ENCODE measurements around the gene GANC. TPM values are rescaled to one million over a fixed set of nuclear protein-coding genes. Genes with fewer than 3 reads are reported as not detected.

Gene GANC
- total RNA-seq, 1 donor from 2014 or later = 14.2 TPM

- no peak for DNase-seq (ENCODE audit: low read depth)
- no peaks in the 10 kb centered on the region for H3K36me3 ChIP-seq (ENCODE audit: control insufficient read depth, insufficient read depth, low read length)
- no peak for TF ChIP-seq CTCF (IDR thresholded peaks at IDR 0.05; ENCODE audit: insufficient read depth, low read length, poor library complexity, severe bottlenecking)
These were observed 65.5 kb downstream of the GANC start for GRCh38 chr15:42338500-42338899.

GRCh38 chr15:42343596-42344232, 70.7 kb downstream of the GANC start:
- no peak for TF ChIP-seq CTCF (IDR thresholded peaks at IDR 0.05; ENCODE audit: insufficient read depth, low read length, poor library complexity, severe bottlenecking)
- Histone ChIP-seq H3K36me3 (ENCODE audit: control insufficient read depth, insufficient read depth, low read length) (no peaks in the 10 kb centered on the region), H3K27me3 (ENCODE audit: control insufficient read depth, insufficient read depth, low read length) (no peaks in the 10 kb centered on the region), H3K4me3 (ENCODE audit: low read depth, low read length) (no peak overlapping the region)
- DNase-seq (ENCODE audit: low read depth) = no peak

More at GRCh38 chr15:42338500-42338899, 65.5 kb downstream of the GANC start:
- no peak overlapping the region for H3K4me3 ChIP-seq (ENCODE audit: low read depth, low read length)
- no peaks in the 10 kb centered on the region for H3K27me3 ChIP-seq (ENCODE audit: control insufficient read depth, insufficient read depth, low read length)

- no peak for TF ChIP-seq CTCF (IDR thresholded peaks at IDR 0.05; ENCODE audit: insufficient read depth, low read length, poor library complexity, severe bottlenecking)
These were observed 71.8 kb downstream of the GANC start for GRCh38 chr15:42344763-42345162.

GRCh38 chr15:42345504-42345903, 72.5 kb downstream of the GANC start:
- TF ChIP-seq CTCF (IDR thresholded peaks at IDR 0.05; ENCODE audit: insufficient read depth, low read length, poor library complexity, severe bottlenecking) = no peak
- H3K27me3 ChIP-seq (ENCODE audit: control insufficient read depth, insufficient read depth, low read length) = no peaks in the 10 kb centered on the region
- no peak for DNase-seq (ENCODE audit: low read depth)
- no peaks in the 10 kb centered on the region for H3K36me3 ChIP-seq (ENCODE audit: control insufficient read depth, insufficient read depth, low read length)
- no peak overlapping the region for H3K4me3 ChIP-seq (ENCODE audit: low read depth, low read length)

More at GRCh38 chr15:42344763-42345162, 71.8 kb downstream of the GANC start:
- H3K27me3 ChIP-seq (ENCODE audit: control insufficient read depth, insufficient read depth, low read length) = no peaks in the 10 kb centered on the region
- no peak for DNase-seq (ENCODE audit: low read depth)
- no peaks in the 10 kb centered on the region for H3K36me3 ChIP-seq (ENCODE audit: control insufficient read depth, insufficient read depth, low read length)
- no peak overlapping the region for H3K4me3 ChIP-seq (ENCODE audit: low read depth, low read length)

GRCh38 chr15:42348083-42348482, 75.1 kb downstream of the GANC start:
- H3K36me3 ChIP-seq (ENCODE audit: control insufficient read depth, insufficient read depth, low read length) = no peaks in the 10 kb centered on the region
- H3K4me3 ChIP-seq (ENCODE audit: low read depth, low read length) = no peak overlapping the region
- H3K27me3 ChIP-seq (ENCODE audit: control insufficient read depth, insufficient read depth, low read length) = no peaks in the 10 kb centered on the region
- peak; percentile 4 for DNase-seq (ENCODE audit: low read depth)
- no peak for TF ChIP-seq CTCF (IDR thresholded peaks at IDR 0.05; ENCODE audit: insufficient read depth, low read length, poor library complexity, severe bottlenecking)

- Histone ChIP-seq H3K4me3 (ENCODE audit: low read depth, low read length) (no peak overlapping the region), H3K27me3 (ENCODE audit: control insufficient read depth, insufficient read depth, low read length) (no peaks in the 10 kb centered on the region), H3K36me3 (ENCODE audit: control insufficient read depth, insufficient read depth, low read length) (no peaks in the 10 kb centered on the region)
- no peak for DNase-seq (ENCODE audit: low read depth)
- no peak for TF ChIP-seq CTCF (IDR thresholded peaks at IDR 0.05; ENCODE audit: insufficient read depth, low read length, poor library complexity, severe bottlenecking)
These were observed 76.2 kb downstream of the GANC start for GRCh38 chr15:42349186-42349585.

Data from kidney epithelial cell (primary cell).